GM23248 (cell line): ENCODE data around the gene UST. TPM values are rescaled to one million over a fixed set of nuclear protein-coding genes. Genes with fewer than 3 reads are reported as not detected.
A peak's percentile ranks its signal among the peaks of the same experiment; 100 is the strongest.

Experiments used
- DNase-seq: peaks from one replicate; pipeline ENCODE4 v3.0.0-alpha.2; 2015
- H2AFZ ChIP-seq: fragments of 200-600 bp; sonication (generic); 2 replicates; pipeline ENCODE4 v1.6.1; 2016; ENCODE audit warnings: antibody characterized with exemption
- H3F3A ChIP-seq: fragments of 200-600 bp; sonication (generic); 2 replicates; pipeline ENCODE4 v1.6.1; 2016; ENCODE audit warnings: mild to moderate bottlenecking, antibody characterized with exemption, mixed run types; ENCODE audit not compliant: insufficient read depth
- H3K27ac ChIP-seq: fragments of 200-600 bp; sonication (generic); 2 replicates; pipeline ENCODE4 v1.5.1; 2016; ENCODE audit warnings: mild to moderate bottlenecking
- H3K27me3 ChIP-seq: fragments of 200-600 bp; sonication (generic); replicated peaks from 2 replicates; pipeline ENCODE4 v1.6.1; 2016; ENCODE audit warnings: mild to moderate bottlenecking; ENCODE audit not compliant: insufficient read depth
- H3K36me3 ChIP-seq: fragments of 200-600 bp; sonication (generic); 2 replicates; pipeline ENCODE4 v1.6.1; 2016; ENCODE audit warnings: low read depth, mild to moderate bottlenecking
- H3K4me1 ChIP-seq: fragments of 200-600 bp; sonication (generic); 2 replicates; pipeline ENCODE4 v1.6.1; 2016; ENCODE audit warnings: mild to moderate bottlenecking; ENCODE audit not compliant: insufficient read depth
- H3K4me2 ChIP-seq: fragments of 200-600 bp; sonication (generic); one replicate; pipeline ENCODE4 v1.6.1; 2016; ENCODE audit warnings: mild to moderate bottlenecking; ENCODE audit not compliant: unreplicated experiment
- H3K4me3 ChIP-seq: fragments of 200-600 bp; sonication (generic); 2 replicates; pipeline ENCODE4 v1.5.1; 2016; ENCODE audit warnings: mild to moderate bottlenecking
- H3K79me2 ChIP-seq: fragments of 200-600 bp; sonication (generic); 2 replicates; pipeline ENCODE4 v1.6.1; 2016; ENCODE audit warnings: mild to moderate bottlenecking; ENCODE audit not compliant: insufficient read depth
- H3K9ac ChIP-seq: fragments of 200-600 bp; sonication (generic); 2 replicates; pipeline ENCODE4 v1.6.1; 2016; ENCODE audit warnings: mild to moderate bottlenecking
- H3K9me2 ChIP-seq: fragments of 200-600 bp; sonication (generic); 2 replicates; pipeline ENCODE4 v1.6.1; 2016; ENCODE audit warnings: mixed run types, mild to moderate bottlenecking, moderate library complexity; ENCODE audit not compliant: insufficient read depth
- H3K9me3 ChIP-seq: fragments of 200-600 bp; sonication (generic); one replicate; pipeline ENCODE4 v1.6.1; 2017; ENCODE audit warnings: low read depth
- H4K20me1 ChIP-seq: fragments of 200-600 bp; sonication (generic); 2 replicates; pipeline ENCODE4 v1.6.0; 2016; ENCODE audit not compliant: insufficient read depth
- EZH2 ChIP-seq: fragments of 200-600 bp; sonication (generic); IDR thresholded peaks from 2 replicates; pipeline ENCODE4 v1.6.1; 2018; ENCODE audit warnings: antibody characterized with exemption, mild to moderate bottlenecking; ENCODE audit not compliant: insufficient read depth, poor library complexity, severe bottlenecking
- EZH2phosphoT487 ChIP-seq: fragments of 200-600 bp; sonication (generic); IDR thresholded peaks from 2 replicates; pipeline ENCODE4 v1.6.1; 2018; ENCODE audit warnings: antibody characterized with exemption, moderate library complexity, mild to moderate bottlenecking, low read depth; ENCODE audit not compliant: insufficient read depth
- WGBS, 2 experiments: methylation state at CpG; one replicate each; pipeline ENCODE4 v1.1.6; 2015 to 2017; ENCODE audit warnings: low lambda C conversion rate in 2 of 2, low coverage in 1 of 2; ENCODE audit errors: missing lambda C conversion rate in 2 of 2; 5-methylcytosine and 5-hydroxymethylcytosine counted together
- in situ Hi-C: fragments of 300-500 bp; cut with MboI; formaldehyde crosslinking; loops from 2 replicates; pipeline ENCODE4 v1.15.0; 2020
- polyA plus RNA-seq: library from polyadenylated mRNA; unstranded; fragments of >200 nt; fragmentation: Nextera tagmentation; extraction: Ambion mirVana; gene quantifications from 2 replicates; pipeline ENCODE4 v1.2.1, GENCODE V29; 2016
- total RNA-seq: library from RNA; depleted of rRNA; stranded (reverse); fragments of >200 nt; shearing (Covaris generic); gene quantifications from 2 replicates; pipeline ENCODE4 v1.2.3, GENCODE V29; 2014

UST gene
- total and polyA plus RNA-seq, 2 experiments from 2014 or later = 10.1 to 23.3 TPM

GRCh38 chr6:148829415-148830101 is 82.7 kb downstream of the UST start:
- Histone ChIP-seq H3K9ac (no peak overlapping the region), H2AFZ (no peak overlapping the region), H3K36me3 (no peaks in the 10 kb centered on the region), H4K20me1 (no peaks in the 10 kb centered on the region), H3K27me3 (no peaks in the 10 kb centered on the region), H3F3A (peaks cover 9% of the 10 kb centered on the region; the same call in 1 of the 2 replicates), H3K4me2 (peak overlapping the region; percentile 9), H3K27ac (no peak overlapping the region), H3K4me3 (no peak overlapping the region), H3K79me2 (peaks cover 60% of the 10 kb centered on the region), H3K9me2 (no peaks in the 10 kb centered on the region), H3K9me3 (no peaks in the 10 kb centered on the region), H3K4me1 (peaks cover 40% of the 10 kb centered on the region)
- WGBS, 2 experiments = 35 to 39% methylated on average over 4 of the region's 4 CpGs
- TF ChIP-seq EZH2 (no peak), EZH2phosphoT487 (no peak)
- in situ Hi-C loops = no loop called here
- peak; percentile 32 for DNase-seq

- TF ChIP-seq EZH2phosphoT487 (no peak), EZH2 (no peak)
- H3F3A ChIP-seq = peaks cover 9% of the 10 kb centered on the region; the same call in 1 of the 2 replicates
- H3K4me2 ChIP-seq = peak overlapping the region; percentile 9
- no peaks in the 10 kb centered on the region for H4K20me1 ChIP-seq
- H3K9me2 ChIP-seq = no peaks in the 10 kb centered on the region
- no peaks in the 10 kb centered on the region for H3K27me3 ChIP-seq
- 48 to 53% methylated on average over 3 of the region's 3 CpGs for WGBS, 2 experiments
- H3K4me1 ChIP-seq = peaks cover 44% of the 10 kb centered on the region
- H3K9ac ChIP-seq = no peak overlapping the region
- no peak overlapping the region for H2AFZ ChIP-seq
- no peaks in the 10 kb centered on the region for H3K36me3 ChIP-seq
- peak; percentile 37 for DNase-seq
- no peaks in the 10 kb centered on the region for H3K9me3 ChIP-seq
- H3K27ac ChIP-seq = no peak overlapping the region
- in situ Hi-C loops = no loop called here
- peaks cover 55% of the 10 kb centered on the region for H3K79me2 ChIP-seq
- no peak overlapping the region for H3K4me3 ChIP-seq
Observed at GRCh38 chr6:148830614-148831013, 83.8 kb downstream of the UST start.

GRCh38 chr6:148831064-148831463 is 84.2 kb downstream of the UST start:
- H3K9me2 ChIP-seq = no peaks in the 10 kb centered on the region
- H4K20me1 ChIP-seq = no peaks in the 10 kb centered on the region
- peak; percentile 33 for DNase-seq
- no peaks in the 10 kb centered on the region for H3K27me3 ChIP-seq
- peak overlapping the region; percentile 35; the same call in 1 of the 2 replicates for H3K4me3 ChIP-seq
- H3K4me1 ChIP-seq = peaks cover 48% of the 10 kb centered on the region
- no peak for TF ChIP-seq EZH2phosphoT487
- no peak for TF ChIP-seq EZH2
- peaks cover 53% of the 10 kb centered on the region for H3K79me2 ChIP-seq
- H3K36me3 ChIP-seq = no peaks in the 10 kb centered on the region
- WGBS, 2 experiments = 68 to 69% methylated on average over 6 of the region's 6 CpGs
- H3K4me2 ChIP-seq = peak overlapping the region; percentile 50
- H2AFZ ChIP-seq = no peak overlapping the region
- H3K9me3 ChIP-seq = no peaks in the 10 kb centered on the region
- in situ Hi-C loops = no loop called here
- no peak overlapping the region for H3K9ac ChIP-seq
- peaks cover 9% of the 10 kb centered on the region; the same call in 1 of the 2 replicates for H3F3A ChIP-seq
- peak overlapping the region; percentile 32 for H3K27ac ChIP-seq

GRCh38 chr6:148831531-148831930 is 84.7 kb downstream of the UST start:
- no peak overlapping the region for H2AFZ ChIP-seq
- TF ChIP-seq EZH2phosphoT487 = no peak
- no peak for TF ChIP-seq EZH2
- no peaks in the 10 kb centered on the region for H3K27me3 ChIP-seq
- H3K4me2 ChIP-seq = peak overlapping the region; percentile 50
- H3K9ac ChIP-seq = no peak overlapping the region
- peaks cover 48% of the 10 kb centered on the region for H3K79me2 ChIP-seq
- H3K36me3 ChIP-seq = no peaks in the 10 kb centered on the region
- 23 to 26% methylated on average over 5 of the region's 5 CpGs for WGBS, 2 experiments
- H4K20me1 ChIP-seq = 0 out of 2 replicates have a peak, but pooled peaks cover 1% of the 10 kb centered on the region
- peak overlapping the region; percentile 35; the same call in 1 of the 2 replicates for H3K4me3 ChIP-seq
- DNase-seq = peak; percentile 64
- peaks cover 52% of the 10 kb centered on the region for H3K4me1 ChIP-seq
- peak overlapping the region; percentile 32 for H3K27ac ChIP-seq
- no peaks in the 10 kb centered on the region for H3K9me3 ChIP-seq
- in situ Hi-C loops = no loop called here
- H3K9me2 ChIP-seq = no peaks in the 10 kb centered on the region
- H3F3A ChIP-seq = peaks cover 12% of the 10 kb centered on the region
